Ovary (tissue), 9 donors: ENCODE results near the gene EHMT1. TPM values are rescaled to one million over a fixed set of nuclear protein-coding genes. Genes with fewer than 3 reads are reported as not detected.
"Not testable (repeated sequence)": the region's sequence is repeated elsewhere in the genome, so short reads cannot be mapped to it uniquely, and the experiment has no call there.

Source experiments
- DNase-seq, 5 donors: peaks; one replicate each; pipeline ENCODE4 v3.0.0-alpha.2; 2019 to 2020
- H3K27ac ChIP-seq, 2 donors: fragments of 200-600 bp; one replicate each; pipeline versions ENCODE4 v1.5.1 to v1.8.0; 2019 to 2022
- H3K27me3 ChIP-seq: fragments of 200-600 bp; one replicate; pipeline ENCODE4 v1.8.0; 2022
- H3K36me3 ChIP-seq: fragments of 200-600 bp; sonication (generic); one replicate; pipeline ENCODE4 v1.5.1; 2019
- H3K4me1 ChIP-seq: one replicate; pipeline ENCODE4 v1.8.1; 2013; ENCODE audit warnings: mild to moderate bottlenecking, moderate library complexity; ENCODE audit not compliant: insufficient read depth
- H3K4me3 ChIP-seq: fragments of 200-600 bp; sonication (generic); one replicate; pipeline ENCODE4 v1.5.1; 2017
- H3K9me3 ChIP-seq, 2 donors: fragments of 200-600 bp in 1 of 2; sonication (generic) in 1 of 2; one replicate each; pipeline versions ENCODE4 v1.5.1 to v1.8.1; 2013 to 2019; ENCODE audit warnings: mild to moderate bottlenecking in 1 of 2, moderate library complexity in 1 of 2
- EP300 ChIP-seq: sonication (generic); formaldehyde crosslinking; IDR thresholded peaks from one replicate; pipeline ENCODE4 v1.6.1; 2017; ENCODE audit warnings: antibody characterized with exemption
- POLR2A ChIP-seq: fragments of 450-650 bp; IDR thresholded peaks from one replicate; pipeline ENCODE4 v1.6.1; 2017; ENCODE audit warnings: antibody characterized with exemption, mild to moderate bottlenecking, moderate library complexity
- WGBS, 3 donors: extraction: QIAGEN DNeasy Blood & Tissue Kit in 1 of 3; methylation state at CpG; one replicate each; pipeline versions ENCODE4 v1.1.5 to v1.1.7; 2013 to 2017; 5-methylcytosine and 5-hydroxymethylcytosine counted together
- intact Hi-C, 4 donors: fragments of 100-400 bp; cut with DNase I; formaldehyde crosslinking; loops; one replicate each; pipeline versions ENCODE4 v1.11.0 to v1.15.1; 2022 to 2023
- polyA plus RNA-seq, 2 donors: library from polyadenylated mRNA; stranded (reverse); fragments of 200-250 nt in 1 of 2; fragments of 350-450 nt in 1 of 2; fragmentation: Illumina TruSeq in 1 of 2; extraction: RNeasy Lipid Tissue Mini Kit (QIAGEN cat#74804) in 1 of 2; gene quantifications; one replicate each; pipeline ENCODE4 v1.2.3, GENCODE V29; 2013 to 2014
- total RNA-seq, 7 donors: library from RNA; depleted of rRNA in 2 of 7; stranded (reverse); fragments of >200 nt in 2 of 7; fragmentation: NEBNext Ultra II Directional in 3 of 7; extraction: Animal tissue kit (Norgen Biotek cat#: 25700) in 3 of 7; gene quantifications; one replicate each; pipeline versions ENCODE4 v1.1.0 to v1.2.4, GENCODE V29; 2016 to 2023
- TF ChIP-seq, protein P1 (sequence below), 3 donors: fragments of 450-650 bp in 2 of 3; fragments of 200-600 bp in 1 of 3; IDR thresholded peaks; one replicate each; pipeline versions ENCODE4 v1.5.1 to v1.8.0; 2016 to 2022; ENCODE audit warnings: antibody characterized with exemption in 3 of 3, mild to moderate bottlenecking in 1 of 3
- donor health status: DM: no; HTN: no; CAD: no; lungs with moderate emphysema.
- donor health status: DM: no; HTN: no; CAD: no.
- donor health status: Bipolar disorder and iron deficiency.
- donor health status: DM: yes; HTN: yes; CAD: no.
- donor health status: DM: no; HTN: no; CAD: no.
- donor health status: DM: yes; HTN: yes; CAD: no.

EHMT1 gene
- total and polyA plus RNA-seq, 9 donors = 40.8 to 98.5 (median 77.9) TPM

DNA sequence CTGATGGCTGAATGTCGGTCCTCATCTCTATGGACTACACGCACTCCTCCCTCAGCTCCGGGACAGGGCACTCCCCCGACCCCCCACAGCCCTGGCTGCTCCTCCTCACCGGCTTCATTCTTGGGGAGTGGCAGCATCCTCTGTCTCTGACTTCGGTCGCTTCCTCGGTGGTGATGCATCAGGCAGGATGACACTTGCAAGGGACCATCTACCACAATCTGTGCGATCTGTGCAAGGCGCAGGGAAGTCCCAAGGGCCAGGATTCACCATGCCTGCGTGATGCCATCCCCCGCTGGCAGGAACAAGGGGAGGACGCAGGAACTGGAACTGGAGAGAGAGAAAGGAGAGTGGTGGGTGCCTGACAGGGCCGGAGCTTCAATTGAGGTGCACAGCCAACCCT is 256.5 kb downstream of the EHMT1 start:
- no peak for DNase-seq
- no peak overlapping the region for H3K4me3 ChIP-seq
- H3K9me3 ChIP-seq = no peaks in the 10 kb centered on the region
- H3K36me3 ChIP-seq = no peaks in the 10 kb centered on the region
- no peak overlapping the region for H3K27ac ChIP-seq
- no peaks in the 10 kb centered on the region for H3K27me3 ChIP-seq
- intact Hi-C loops = no loop called here
- TF ChIP-seq, protein P1, sequence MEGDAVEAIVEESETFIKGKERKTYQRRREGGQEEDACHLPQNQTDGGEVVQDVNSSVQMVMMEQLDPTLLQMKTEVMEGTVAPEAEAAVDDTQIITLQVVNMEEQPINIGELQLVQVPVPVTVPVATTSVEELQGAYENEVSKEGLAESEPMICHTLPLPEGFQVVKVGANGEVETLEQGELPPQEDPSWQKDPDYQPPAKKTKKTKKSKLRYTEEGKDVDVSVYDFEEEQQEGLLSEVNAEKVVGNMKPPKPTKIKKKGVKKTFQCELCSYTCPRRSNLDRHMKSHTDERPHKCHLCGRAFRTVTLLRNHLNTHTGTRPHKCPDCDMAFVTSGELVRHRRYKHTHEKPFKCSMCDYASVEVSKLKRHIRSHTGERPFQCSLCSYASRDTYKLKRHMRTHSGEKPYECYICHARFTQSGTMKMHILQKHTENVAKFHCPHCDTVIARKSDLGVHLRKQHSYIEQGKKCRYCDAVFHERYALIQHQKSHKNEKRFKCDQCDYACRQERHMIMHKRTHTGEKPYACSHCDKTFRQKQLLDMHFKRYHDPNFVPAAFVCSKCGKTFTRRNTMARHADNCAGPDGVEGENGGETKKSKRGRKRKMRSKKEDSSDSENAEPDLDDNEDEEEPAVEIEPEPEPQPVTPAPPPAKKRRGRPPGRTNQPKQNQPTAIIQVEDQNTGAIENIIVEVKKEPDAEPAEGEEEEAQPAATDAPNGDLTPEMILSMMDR (IDR thresholded peaks at IDR 0.05) = no peak
- TF ChIP-seq EP300 (no peak), POLR2A (no peak)
- H3K4me1 ChIP-seq = peaks cover 5% of the 10 kb centered on the region
- 68 to 83% (median 75%) methylated on average over 14 of the region's 14 CpGs for WGBS, 3 donors

- H3K4me3 ChIP-seq = no peak overlapping the region
- no peaks in the 10 kb centered on the region for H3K27me3 ChIP-seq
- no peaks in the 10 kb centered on the region for H3K9me3 ChIP-seq
- no peak overlapping the region for H3K27ac ChIP-seq
- no peak for TF ChIP-seq EP300
- no peak for TF ChIP-seq POLR2A
- TF ChIP-seq, protein P1 (IDR thresholded peaks at IDR 0.05) = no peak
- H3K36me3 ChIP-seq = no peaks in the 10 kb centered on the region
- DNase-seq = no peak
- H3K4me1 ChIP-seq = peaks cover 5% of the 10 kb centered on the region
- 80 to 87% (median 86%) methylated on average over 10 of the region's 10 CpGs for WGBS, 3 donors
- intact Hi-C loops = no loop called here
Observed at GRCh38 chr9:137875846-137876245, 257.0 kb downstream of the EHMT1 start.

DNA sequence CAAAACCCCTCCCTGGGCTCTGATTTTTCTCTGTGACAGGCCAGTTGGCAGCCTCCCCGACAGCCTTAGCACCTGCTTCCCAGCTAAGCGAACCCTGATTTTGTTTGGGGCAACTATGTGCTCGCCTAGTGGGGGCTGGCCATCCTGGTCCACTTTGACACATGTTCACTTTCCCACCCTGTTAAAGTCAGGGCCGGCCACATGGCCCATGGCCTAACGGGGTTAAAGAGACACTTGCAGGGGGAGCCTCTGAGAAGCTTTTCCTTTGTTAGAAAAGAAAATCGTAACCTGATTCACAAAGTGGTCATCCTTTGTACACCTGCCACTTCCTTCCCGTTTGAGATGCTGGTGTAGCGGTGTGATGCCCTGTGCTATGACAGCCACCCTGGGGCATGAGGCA is 257.5 kb downstream of the EHMT1 start:
- Histone ChIP-seq H3K4me1 (peaks cover 5% of the 10 kb centered on the region), H3K9me3 (no peaks in the 10 kb centered on the region), H3K27me3 (no peaks in the 10 kb centered on the region), H3K4me3 (no peak overlapping the region), H3K27ac (no peak overlapping the region), H3K36me3 (no peaks in the 10 kb centered on the region)
- TF ChIP-seq EP300 = no peak
- TF ChIP-seq POLR2A = no peak
- TF ChIP-seq, protein P1 (IDR thresholded peaks at IDR 0.05) = no peak
- DNase-seq = no peak
- intact Hi-C loops = no loop called here
- WGBS, 3 donors = 78 to 80% (median 78%) methylated on average over 8 of the region's 8 CpGs

- Histone ChIP-seq H3K9me3 (no peaks in the 10 kb centered on the region), H3K4me1 (peaks cover 5% of the 10 kb centered on the region), H3K4me3 (no peak overlapping the region), H3K27ac (no peak overlapping the region), H3K27me3 (no peaks in the 10 kb centered on the region), H3K36me3 (no peaks in the 10 kb centered on the region)
- DNase-seq = no peak
- WGBS, 3 donors = 47 to 77% (median 48%) methylated on average over 36 to 47 of the region's 47 CpGs
- intact Hi-C loops = no loop called here
- TF ChIP-seq EP300 (no peak), POLR2A (no peak)
- TF ChIP-seq, protein P1 (IDR thresholded peaks at IDR 0.05) = no peak
Observed at GRCh38 chr9:137876781-137877386, 258.1 kb downstream of the EHMT1 start.

GRCh38 chr9:137877506-137878122 is 258.8 kb downstream of the EHMT1 start, which contains the start of gene CACNA1B:
Gene CACNA1B, plus strand, starts transcription at chr9:137877782. Its CDS starts 152 bp downstream, at chr9:137877934.
- H3K36me3 ChIP-seq, DNase-seq, H3K9me3 ChIP-seq, intact Hi-C loops, H3K4me3 ChIP-seq, H3K4me1 ChIP-seq, H3K27ac ChIP-seq, H3K27me3 ChIP-seq: not testable (repeated sequence)
- 1 to 8% (median 4%) methylated on average over 5 to 82 of the region's 95 CpGs for WGBS, 3 donors
